Fibroblast of lung (primary cell): ENCODE results near the gene LRMDA. TPM values are rescaled to one million over a fixed set of nuclear protein-coding genes. Genes with fewer than 3 reads are reported as not detected.
A peak's percentile ranks its signal among the peaks of the same experiment; 100 is the strongest.

Experiments
- DNase-seq, 2 donors: peaks; one replicate each; pipeline versions ENCODE4 v3.0.0 to v3.0.0-alpha.2; 2010; ENCODE audit warnings: low read depth in 2 of 2
- H2AFZ ChIP-seq: 2 replicates; pipeline ENCODE4 v1.5.1; 2012; ENCODE audit warnings: low read length, control low read depth, inconsistent platforms
- H3K27ac ChIP-seq: 2 replicates; pipeline ENCODE4 v1.5.1; 2011; ENCODE audit warnings: low read length, control low read depth; ENCODE audit not compliant: insufficient read depth
- H3K27me3 ChIP-seq: 2 replicates; pipeline ENCODE4 v1.5.1; 2011; ENCODE audit warnings: mild to moderate bottlenecking, low read length; ENCODE audit not compliant: control insufficient read depth, insufficient read depth
- H3K36me3 ChIP-seq: 2 replicates; pipeline ENCODE4 v1.5.1; 2011; ENCODE audit warnings: low read length; ENCODE audit not compliant: control insufficient read depth, insufficient read depth
- H3K4me1 ChIP-seq: 2 replicates; pipeline ENCODE4 v1.5.1; 2011; ENCODE audit warnings: low read length; ENCODE audit not compliant: control insufficient read depth, insufficient read depth; ENCODE audit errors: extremely low read depth
- H3K4me2 ChIP-seq: 2 replicates; pipeline ENCODE4 v1.5.1; 2011; ENCODE audit warnings: low read length, control low read depth; ENCODE audit not compliant: insufficient read depth; ENCODE audit errors: extremely low read depth
- H3K4me3 ChIP-seq, 4 experiments: fragments of 200-600 bp in 1 of 4; sonication (generic) in 1 of 4; replicated peaks in 1 of 4; 2 replicates each; pipeline ENCODE4 v1.5.1; 2011 to 2016; ENCODE audit warnings: low read length in 4 of 4, low read depth in 3 of 4, mild to moderate bottlenecking in 3 of 4, control low read depth in 2 of 4, inconsistent platforms in 1 of 4, mixed read lengths in 1 of 4; ENCODE audit not compliant: insufficient read depth in 1 of 4; ENCODE audit errors: control extremely low read depth in 1 of 4
- H3K79me2 ChIP-seq: 2 replicates; pipeline ENCODE4 v1.5.1; 2012; ENCODE audit warnings: mild to moderate bottlenecking, low read length, inconsistent platforms; ENCODE audit not compliant: control insufficient read depth, insufficient read depth
- H3K9ac ChIP-seq: 2 replicates; pipeline ENCODE4 v1.5.1; 2011; ENCODE audit warnings: mild to moderate bottlenecking, low read length, control low read depth; ENCODE audit not compliant: insufficient read depth
- H3K9me3 ChIP-seq: 2 replicates; pipeline ENCODE4 v1.5.1; 2012; ENCODE audit warnings: low read depth, low read length; ENCODE audit not compliant: control insufficient read depth, insufficient read depth
- H4K20me1 ChIP-seq: 2 replicates; pipeline ENCODE4 v1.5.1; 2011; ENCODE audit warnings: low read length; ENCODE audit not compliant: control insufficient read depth, insufficient read depth; ENCODE audit errors: extremely low read depth
- CTCF ChIP-seq, 2 donors: IDR thresholded peaks in 1 of 2; conservative IDR thresholded peaks in 1 of 2; 1 replicate in 1 of 2; 2 replicates in 1 of 2; pipeline ENCODE4 v1.5.1; 2011 to 2012; ENCODE audit warnings: low read length in 2 of 2, control low read depth in 1 of 2, inconsistent platforms in 1 of 2, low read depth in 1 of 2, mild to moderate bottlenecking in 1 of 2
- EZH2 ChIP-seq: IDR thresholded peaks from 2 replicates; pipeline ENCODE4 v1.5.1; 2012; ENCODE audit warnings: low read length, control low read depth, mild to moderate bottlenecking; ENCODE audit errors: missing control alignments
- polyA plus RNA-seq, 2 donors: library from polyadenylated mRNA; depleted of rRNA in 1 of 2; stranded (reverse) in 1 of 2; unstranded in 1 of 2; fragments of >200 nt; gene quantifications; 2 replicates each; pipeline ENCODE4 v1.2.1, GENCODE V29; 2011 to 2012; ENCODE audit warnings: missing spikeins in 1 of 2
- total RNA-seq: library from RNA; depleted of rRNA; stranded (reverse); fragments of >200 nt; gene quantifications from 2 replicates; pipeline ENCODE4 v1.2.1, GENCODE V29; 2014

Gene LRMDA
- total and polyA plus RNA-seq, 2 donors (not counting 1 experiment from before 2014, with no cell fraction given) = 1.7 to 2.0 TPM

GRCh38 chr10:75957314-75958120 lies 526.1 kb downstream of the LRMDA start:
- DNase-seq = peak in 1 of 2 donors; percentile 30
- no peaks in the 10 kb centered on the region for H4K20me1 ChIP-seq
- no peak overlapping the region for H3K27ac ChIP-seq
- H3K4me1 ChIP-seq = peaks cover 3% of the 10 kb centered on the region
- no peak overlapping the region for H3K9ac ChIP-seq
- H3K79me2 ChIP-seq = no peaks in the 10 kb centered on the region
- no peaks in the 10 kb centered on the region for H3K9me3 ChIP-seq
- H3K4me3 ChIP-seq = no peak overlapping the region
- no peak overlapping the region for H2AFZ ChIP-seq
- peaks cover 3% of the 10 kb centered on the region for H3K27me3 ChIP-seq
- no peaks in the 10 kb centered on the region for H3K36me3 ChIP-seq
- H3K4me2 ChIP-seq = no peak overlapping the region
- TF ChIP-seq EZH2 (no peak), CTCF (conservative IDR thresholded peaks at IDR 0.05 in 1 of 2, IDR thresholded peaks at IDR 0.05 in 1 of 2; ENCODE audit: low read depth in 1 of 2, low read length in 2 of 2) (no peak)

GRCh38 chr10:75959209-75959608 lies 527.8 kb downstream of the LRMDA start:
- TF ChIP-seq EZH2 (no peak), CTCF (conservative IDR thresholded peaks at IDR 0.05 in 1 of 2, IDR thresholded peaks at IDR 0.05 in 1 of 2; ENCODE audit: low read depth in 1 of 2, low read length in 2 of 2) (no peak)
- H3K27ac ChIP-seq = no peak overlapping the region
- no peaks in the 10 kb centered on the region for H3K27me3 ChIP-seq
- H3K36me3 ChIP-seq = no peaks in the 10 kb centered on the region
- no peak overlapping the region for H2AFZ ChIP-seq
- no peaks in the 10 kb centered on the region for H4K20me1 ChIP-seq
- no peak overlapping the region for H3K4me2 ChIP-seq
- H3K4me1 ChIP-seq = peaks cover 3% of the 10 kb centered on the region
- DNase-seq = peak; percentile 84 to 95
- H3K9me3 ChIP-seq = no peaks in the 10 kb centered on the region
- H3K79me2 ChIP-seq = no peaks in the 10 kb centered on the region
- H3K9ac ChIP-seq = no peak overlapping the region
- no peak overlapping the region for H3K4me3 ChIP-seq

GRCh38 chr10:75959912-75960311 lies 528.5 kb downstream of the LRMDA start:
- H3K9me3 ChIP-seq = no peaks in the 10 kb centered on the region
- no peak overlapping the region for H3K9ac ChIP-seq
- no peak overlapping the region for H2AFZ ChIP-seq
- peaks cover 3% of the 10 kb centered on the region for H3K4me1 ChIP-seq
- H4K20me1 ChIP-seq = no peaks in the 10 kb centered on the region
- DNase-seq = peak in 1 of 2 donors; percentile 17
- TF ChIP-seq CTCF (conservative IDR thresholded peaks at IDR 0.05 in 1 of 2, IDR thresholded peaks at IDR 0.05 in 1 of 2; ENCODE audit: low read depth in 1 of 2, low read length in 2 of 2) = no peak
- TF ChIP-seq EZH2 = no peak
- no peak overlapping the region for H3K4me2 ChIP-seq
- no peak overlapping the region for H3K27ac ChIP-seq
- no peaks in the 10 kb centered on the region for H3K27me3 ChIP-seq
- no peaks in the 10 kb centered on the region for H3K79me2 ChIP-seq
- H3K36me3 ChIP-seq = no peaks in the 10 kb centered on the region
- no peak overlapping the region for H3K4me3 ChIP-seq
